NCI-H1694 (cell line): ENCODE measurements around the gene ITGAE.
"Not testable (repeated sequence)": the region's sequence is repeated elsewhere in the genome, so short reads cannot be mapped to it uniquely, and the experiment has no call there.

Experiments used
- DNase-seq: peaks from one replicate; lab custom pipeline; 2025; lab: John Stamatoyannopoulos, UW

The ITGAE gene

GRCh38 chr17:3759597-3760216 is 41.3 kb downstream of the ITGAE start:
- no peak for DNase-seq

- DNase-seq = no peak
Measured at GRCh38 chr17:3755335-3756030, 45.5 kb downstream of the ITGAE start.

GRCh38 chr17:3754458-3755334 is 46.3 kb downstream of the ITGAE start:
- DNase-seq = no peak

- DNase-seq = no peak
Measured at GRCh38 chr17:3754066-3754457, 46.9 kb downstream of the ITGAE start.

GRCh38 chr17:3753624-3754023 is 47.4 kb downstream of the ITGAE start:
- DNase-seq = no peak

GRCh38 chr17:3751836-3752235 is 49.2 kb downstream of the ITGAE start:
- no peak for DNase-seq

GRCh38 chr17:3750926-3751325 is 50.1 kb downstream of the ITGAE start:
- DNase-seq = no peak

- no peak for DNase-seq
Measured at GRCh38 chr17:3750296-3750695, 50.7 kb downstream of the ITGAE start.

GRCh38 chr17:3748576-3748975 is 52.4 kb downstream of the ITGAE start:
- no peak for DNase-seq

- DNase-seq = no peak
Measured at GRCh38 chr17:3747805-3748204, 53.2 kb downstream of the ITGAE start.

- DNase-seq = no peak
Measured at GRCh38 chr17:3745071-3745470, 55.9 kb downstream of the ITGAE start.

- no peak for DNase-seq
Measured at GRCh38 chr17:3744014-3744413, 57.0 kb downstream of the ITGAE start.

- DNase-seq = no peak
Measured at GRCh38 chr17:3740611-3741073, 60.3 kb downstream of the ITGAE start.

- no peak for DNase-seq
Measured at GRCh38 chr17:3739422-3740124, 61.4 kb downstream of the ITGAE start.

- DNase-seq = no peak
Measured at GRCh38 chr17:3738562-3739295, 62.3 kb downstream of the ITGAE start.

- DNase-seq = no peak
Measured at GRCh38 chr17:3735515-3735914, 65.5 kb downstream of the ITGAE start.

- not testable (repeated sequence) for DNase-seq
Measured at GRCh38 chr17:3734911-3735276, 66.1 kb downstream of the ITGAE start.

GRCh38 chr17:3732210-3732621 is 68.8 kb downstream of the ITGAE start:
- DNase-seq = no peak

- no peak for DNase-seq
Measured at GRCh38 chr17:3730881-3731429, 70.0 kb downstream of the ITGAE start.

- DNase-seq = no peak
Measured at GRCh38 chr17:3729881-3730280, 71.1 kb downstream of the ITGAE start.

GRCh38 chr17:3728099-3728498 is 72.9 kb downstream of the ITGAE start:
- not testable (repeated sequence) for DNase-seq
